Subcutaneous abdominal adipose tissue (tissue), 5 donors: ENCODE results near the gene FMNL1.

Experiments used
- H3K27ac ChIP-seq: one replicate; pipeline ENCODE4 v1.7.0; 2013; ENCODE audit warnings: low read depth, mild to moderate bottlenecking, inconsistent platforms, low read length, moderate library complexity
- H3K27me3 ChIP-seq, 5 donors: one replicate each; pipeline ENCODE4 v1.7.0; 2013; ENCODE audit warnings: low read length in 5 of 5, inconsistent platforms in 1 of 5; ENCODE audit not compliant: control insufficient read depth in 5 of 5, insufficient read depth in 4 of 5
- H3K36me3 ChIP-seq, 5 donors: one replicate each; pipeline ENCODE4 v1.7.0; 2013; ENCODE audit warnings: low read length in 5 of 5; ENCODE audit not compliant: control insufficient read depth in 5 of 5, insufficient read depth in 5 of 5
- H3K4me1 ChIP-seq, 5 donors: one replicate each; pipeline ENCODE4 v1.7.0; 2013; ENCODE audit warnings: low read length in 5 of 5, mild to moderate bottlenecking in 3 of 5, moderate library complexity in 1 of 5; ENCODE audit not compliant: control insufficient read depth in 5 of 5, insufficient read depth in 5 of 5
- H3K4me3 ChIP-seq, 5 donors: one replicate each; pipeline ENCODE4 v1.7.0; 2013; ENCODE audit warnings: low read length in 5 of 5, low read depth in 1 of 5
- H3K9ac ChIP-seq, 5 donors: one replicate each; pipeline ENCODE4 v1.7.0; 2013; ENCODE audit warnings: low read length in 5 of 5, mild to moderate bottlenecking in 4 of 5, moderate library complexity in 3 of 5
- H3K9me3 ChIP-seq, 5 donors: one replicate each; pipeline ENCODE4 v1.7.0; 2013; ENCODE audit warnings: low read length in 5 of 5; ENCODE audit not compliant: control insufficient read depth in 5 of 5
- donor health status: healthy.
- donor health status: healthy.
- donor health status: healthy.
- donor health status: healthy.
- donor health status: healthy.

Gene FMNL1

DNA sequence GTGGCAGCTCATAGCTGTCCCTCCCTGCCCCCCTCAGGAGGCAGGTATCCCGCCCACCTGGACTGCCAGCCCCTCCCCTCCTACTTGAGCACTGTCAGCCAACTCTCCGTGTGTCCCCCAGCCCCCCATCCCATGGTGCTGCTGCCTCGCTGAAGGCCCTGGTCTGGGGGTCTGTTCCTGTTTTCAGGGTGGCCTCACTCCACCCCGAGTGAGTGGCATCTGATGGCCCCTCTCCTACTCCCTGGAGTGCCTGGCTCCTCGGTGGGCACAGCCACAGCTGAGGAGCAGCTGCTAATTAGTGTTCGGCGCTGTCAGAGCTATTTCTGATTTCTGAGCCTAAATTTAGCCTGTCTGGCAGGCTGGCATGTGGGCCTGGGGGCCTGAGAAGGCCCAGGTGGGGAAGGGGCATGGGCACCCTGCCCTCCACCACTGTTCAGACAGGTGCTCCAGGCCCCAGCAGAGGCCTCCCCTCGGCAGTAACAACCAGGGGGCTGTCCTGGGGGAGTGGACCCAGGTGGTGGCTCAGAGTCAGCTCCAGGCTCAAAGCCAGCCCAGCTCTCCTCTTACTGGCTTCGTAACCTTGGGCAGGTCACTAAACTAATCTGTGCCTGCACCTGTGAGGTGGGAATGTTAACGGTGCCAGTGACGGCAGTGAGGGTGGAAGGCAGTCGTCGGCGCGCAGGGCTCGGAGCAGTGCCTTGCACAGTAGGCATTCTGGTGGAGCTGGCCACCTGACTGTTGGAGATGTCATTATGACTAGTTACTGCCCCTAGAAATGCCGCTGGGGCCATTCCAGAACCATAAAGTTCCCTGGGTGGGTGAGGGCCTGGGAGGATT is 6.5 kb downstream of the FMNL1 start:
- peak overlapping the region; percentile 92 for H3K27ac ChIP-seq
- peak overlapping the region in 3 of 5 donors; percentile 6 to 27 (median 20) for H3K4me3 ChIP-seq
- H3K9ac ChIP-seq: peak overlapping the region; percentile 63 to 75 (median 65)
- no peaks in the 10 kb centered on the region for H3K27me3 ChIP-seq
- H3K36me3 ChIP-seq: peaks cover 0 to 7% (median 3%) of the 10 kb centered on the region in 5 donors
- H3K9me3 ChIP-seq: no peaks in the 10 kb centered on the region
- H3K4me1 ChIP-seq: peaks cover 10 to 87% (median 83%) of the 10 kb centered on the region in 5 donors

GRCh38 chr17:45228763-45229539 is 7.3 kb downstream of the FMNL1 start:
- H3K27ac ChIP-seq: peak overlapping the region; percentile 92
- H3K27me3 ChIP-seq: no peaks in the 10 kb centered on the region
- H3K4me3 ChIP-seq: peak overlapping the region in 4 of 5 donors; percentile 6 to 27 (median 22)
- no peaks in the 10 kb centered on the region for H3K9me3 ChIP-seq
- H3K9ac ChIP-seq: peak overlapping the region; percentile 55 to 75 (median 65)
- H3K36me3 ChIP-seq: peaks cover 0 to 15% (median 7%) of the 10 kb centered on the region in 5 donors
- peaks cover 8 to 79% (median 76%) of the 10 kb centered on the region in 5 donors for H3K4me1 ChIP-seq

GRCh38 chr17:45229681-45230409 is 8.2 kb downstream of the FMNL1 start:
- H3K36me3 ChIP-seq: peaks cover 0 to 18% (median 8%) of the 10 kb centered on the region in 5 donors
- H3K27me3 ChIP-seq: no peaks in the 10 kb centered on the region
- peak overlapping the region in 2 of 5 donors; percentile 20 to 23 for H3K4me3 ChIP-seq
- no peaks in the 10 kb centered on the region for H3K9me3 ChIP-seq
- H3K27ac ChIP-seq: peak overlapping the region; percentile 92
- H3K9ac ChIP-seq: peak overlapping the region in 4 of 5 donors; percentile 20 to 55 (median 36)
- H3K4me1 ChIP-seq: peaks cover 8 to 70% (median 67%) of the 10 kb centered on the region in 5 donors

DNA sequence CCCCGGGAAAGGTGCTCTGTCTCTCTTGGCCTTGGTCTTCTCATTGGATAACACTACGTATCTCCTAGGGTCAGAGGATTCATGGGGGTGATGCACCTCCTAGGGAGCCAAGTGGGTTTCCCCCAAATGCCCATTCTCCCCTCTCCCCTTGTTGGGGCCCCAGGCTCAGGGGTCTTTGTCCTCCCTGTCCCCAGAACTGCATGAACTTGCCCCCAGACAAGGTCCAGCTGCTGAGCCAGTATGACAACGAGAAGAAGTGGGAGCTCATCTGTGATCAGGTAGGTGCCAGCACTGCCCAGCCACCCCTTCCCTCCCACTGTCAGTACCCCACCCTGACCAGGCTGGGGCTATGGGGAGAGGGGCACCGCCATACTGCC is 8.7 kb downstream of the FMNL1 start:
- H3K27ac ChIP-seq: peak overlapping the region; percentile 92
- no peaks in the 10 kb centered on the region for H3K27me3 ChIP-seq
- peaks cover 10 to 65% (median 62%) of the 10 kb centered on the region in 5 donors for H3K4me1 ChIP-seq
- H3K36me3 ChIP-seq: peaks cover 0 to 18% (median 8%) of the 10 kb centered on the region in 5 donors
- H3K4me3 ChIP-seq: no peak overlapping the region
- no peaks in the 10 kb centered on the region for H3K9me3 ChIP-seq
- H3K9ac ChIP-seq: peak overlapping the region in 1 of 5 donors; percentile 20

DNA sequence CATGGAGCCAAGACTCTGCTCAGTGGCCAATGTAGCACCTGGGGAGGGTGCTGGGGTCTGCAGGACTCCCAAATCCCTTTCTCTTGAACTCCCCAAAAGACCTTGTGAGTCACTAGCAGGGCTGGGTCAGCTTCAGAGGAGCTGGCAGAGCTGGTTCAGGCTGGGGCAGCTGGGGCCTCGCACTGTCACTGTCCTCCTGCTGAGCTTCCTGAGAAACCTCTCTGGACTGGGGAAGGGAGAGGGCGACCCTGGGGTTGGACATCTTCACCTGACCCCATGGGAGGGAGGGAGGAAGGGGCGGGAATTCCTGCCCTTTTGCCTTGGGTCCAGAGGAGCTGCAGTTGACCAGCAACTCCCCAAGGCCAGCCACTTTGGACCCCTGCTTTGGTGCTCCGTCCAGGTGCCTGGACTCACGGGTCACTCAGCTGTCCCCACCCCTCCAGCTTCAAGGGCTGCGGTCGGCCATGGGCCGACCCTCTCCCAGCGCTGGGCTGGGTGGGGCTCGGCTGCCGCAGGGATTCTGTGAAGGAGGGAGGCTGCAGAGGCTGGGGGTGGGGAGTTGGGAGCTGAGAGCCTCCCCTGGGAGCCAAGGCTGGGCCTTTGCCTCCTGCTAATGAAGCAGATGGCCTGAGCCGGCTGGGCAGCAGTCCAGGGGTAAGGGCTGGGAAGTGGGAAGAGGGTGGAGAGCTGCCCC is 9.2 kb downstream of the FMNL1 start:
- H3K9ac ChIP-seq: no peak overlapping the region
- peak overlapping the region; percentile 46 for H3K27ac ChIP-seq
- peak overlapping the region in 1 of 5 donors; percentile 9 for H3K4me3 ChIP-seq

DNA sequence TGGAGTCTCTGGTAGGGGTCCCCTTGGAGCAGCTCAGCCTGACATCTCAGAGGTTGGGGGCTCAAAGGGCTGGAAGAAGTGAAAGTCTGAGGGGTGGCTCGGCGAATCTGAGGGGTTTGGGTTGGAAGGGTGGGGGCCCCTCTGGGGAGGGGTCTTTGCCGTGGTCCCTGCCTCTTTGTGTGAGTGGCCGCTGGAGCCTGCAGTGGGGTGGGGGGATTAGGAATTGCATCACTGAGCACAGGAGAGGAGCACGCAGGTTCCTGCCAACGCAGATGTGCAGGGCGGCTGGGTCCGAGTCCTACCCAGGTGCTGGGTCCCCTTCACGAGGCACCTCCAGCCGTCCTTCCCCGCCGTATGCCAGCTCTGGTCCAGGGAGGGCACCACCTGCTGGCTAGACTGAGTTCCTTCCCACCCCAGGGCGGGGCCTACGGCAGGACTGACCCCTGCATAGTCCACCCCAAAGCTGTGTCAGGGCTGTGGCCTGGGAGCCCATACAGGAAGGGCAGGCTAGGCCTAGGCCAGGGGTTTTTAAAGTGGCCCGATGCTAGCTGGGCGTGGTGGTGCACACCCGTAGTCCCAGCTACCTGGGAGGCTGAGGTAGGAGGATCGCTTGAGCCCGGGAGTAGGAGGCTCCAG is 9.9 kb downstream of the FMNL1 start:
- Histone ChIP-seq H3K9ac (no peak overlapping the region), H3K4me3 (peak overlapping the region in 1 of 5 donors; percentile 9), H3K27me3 (no peaks in the 10 kb centered on the region), H3K36me3 (peaks cover 0 to 24% (median 10%) of the 10 kb centered on the region in 5 donors), H3K4me1 (peaks cover 10 to 53% (median 51%) of the 10 kb centered on the region in 5 donors), H3K9me3 (no peaks in the 10 kb centered on the region), H3K27ac (peak overlapping the region; percentile 46)

More for the DNA sequence above, 9.2 kb downstream of the FMNL1 start:
- H3K4me1 ChIP-seq: peaks cover 10 to 59% (median 56%) of the 10 kb centered on the region in 5 donors
- H3K27me3 ChIP-seq: no peaks in the 10 kb centered on the region
- peaks cover 0 to 19% (median 8%) of the 10 kb centered on the region in 5 donors for H3K36me3 ChIP-seq
- no peaks in the 10 kb centered on the region for H3K9me3 ChIP-seq

DNA sequence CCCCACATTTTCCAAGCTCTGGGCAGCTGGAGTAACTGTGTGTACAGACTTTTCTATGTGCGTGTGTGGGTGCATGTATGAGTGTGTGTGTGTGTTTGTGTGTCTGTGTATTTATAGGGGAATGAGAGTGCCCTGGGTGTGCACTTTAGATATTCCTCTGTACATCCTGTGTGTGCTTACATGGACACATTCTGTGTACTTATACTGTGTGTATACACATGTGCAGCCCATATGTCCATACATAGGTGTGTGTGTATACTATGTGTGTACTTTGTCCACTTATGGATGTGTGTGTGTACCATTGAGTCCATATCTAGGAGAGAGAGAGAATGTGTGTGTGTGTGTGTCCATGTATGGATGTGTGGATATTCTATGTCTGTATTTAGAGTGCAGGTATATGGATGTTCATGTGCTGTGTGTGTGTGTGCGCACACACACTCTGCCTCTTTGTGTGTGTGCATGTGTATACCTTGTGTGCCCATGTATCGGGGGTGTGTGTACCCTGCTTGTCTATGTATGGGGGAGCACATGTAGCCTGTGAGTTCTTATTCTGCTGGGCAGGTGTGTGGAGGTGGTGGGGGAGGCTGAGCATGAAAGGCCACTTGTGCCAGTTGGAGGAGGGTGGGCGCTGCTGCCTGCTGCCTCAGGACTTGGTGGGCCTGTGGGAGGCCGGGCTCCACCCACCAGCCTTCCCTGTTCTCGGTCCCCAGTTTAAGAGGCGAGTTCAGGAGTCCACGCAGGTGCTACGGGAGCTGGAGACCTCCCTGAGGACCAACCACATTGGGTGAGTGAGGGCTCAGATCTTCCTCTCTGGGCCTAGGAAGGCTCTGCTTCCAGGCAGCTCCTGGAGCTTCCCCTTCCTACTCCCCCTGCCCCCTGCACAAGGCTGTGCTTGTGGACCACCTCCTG is 11.1 kb downstream of the FMNL1 start:
- Histone ChIP-seq H3K9ac (no peak overlapping the region), H3K4me3 (no peak overlapping the region), H3K9me3 (no peaks in the 10 kb centered on the region), H3K27me3 (no peaks in the 10 kb centered on the region), H3K27ac (no peak overlapping the region), H3K36me3 (peaks cover 0 to 32% (median 17%) of the 10 kb centered on the region in 5 donors), H3K4me1 (peaks cover 10 to 41% (median 40%) of the 10 kb centered on the region in 5 donors)

GRCh38 chr17:45233423-45233924 is 11.8 kb downstream of the FMNL1 start:
- Histone ChIP-seq H3K36me3 (peaks cover 0 to 39% (median 19%) of the 10 kb centered on the region in 5 donors), H3K4me1 (peaks cover 6 to 34% (median 33%) of the 10 kb centered on the region in 5 donors)

More at GRCh38 chr17:45233423-45233924, 11.8 kb downstream of the FMNL1 start:
- H3K4me3 ChIP-seq: no peak overlapping the region
- H3K9me3 ChIP-seq: no peaks in the 10 kb centered on the region
- H3K27me3 ChIP-seq: no peaks in the 10 kb centered on the region
- no peak overlapping the region for H3K27ac ChIP-seq
- H3K9ac ChIP-seq: no peak overlapping the region
